ENCODE measurements around the gene NBEAL2.

GRCh38 chr3:47054412-47054811, 74.9 kb downstream of the NBEAL2 start:
- TF ChIP-seq CTCF (IDR thresholded peaks at IDR 0.05 in 4 of 5, conservative IDR thresholded peaks at IDR 0.05 in 1 of 5) (no peak), POLR2A (IDR thresholded peaks at IDR 0.05) (no peak)

All from gastrocnemius medialis (tissue), 4 donors.